HEK293T (cell line): ENCODE results near the gene UBTD1.

Experiments
- ARNT ChIP-seq: fragments of 450-650 bp; IDR thresholded peaks from 2 replicates; pipeline ENCODE4 v1.6.1; 2017; ENCODE audit warnings: mild to moderate bottlenecking
- BHLHE40 ChIP-seq: fragments of 450-650 bp; IDR thresholded peaks from 2 replicates; pipeline ENCODE4 v1.6.1; 2016; ENCODE audit warnings: mild to moderate bottlenecking, moderate library complexity, borderline replicate concordance
- ELF4 ChIP-seq: fragments of 450-650 bp; IDR thresholded peaks from 2 replicates; pipeline ENCODE4 v1.6.1; 2017; ENCODE audit warnings: antibody characterized with exemption
- L3MBTL2 ChIP-seq: fragments of 450-650 bp; conservative IDR thresholded peaks from 2 replicates; pipeline ENCODE4 v1.6.1; 2016; ENCODE audit warnings: mild to moderate bottlenecking
- NFRKB ChIP-seq: fragments of 450-650 bp; IDR thresholded peaks from 2 replicates; pipeline ENCODE4 v1.6.1; 2016; ENCODE audit warnings: mild to moderate bottlenecking, moderate library complexity
- SP1 ChIP-seq: fragments of 450-650 bp; IDR thresholded peaks from 2 replicates; pipeline ENCODE4 v1.6.1; 2017
- SUZ12 ChIP-seq: fragments of 450-650 bp; IDR thresholded peaks from 2 replicates; pipeline ENCODE4 v1.6.1; 2016; ENCODE audit warnings: mild to moderate bottlenecking

GRCh38 chr10:97553575-97554031 lies 54.9 kb downstream of the UBTD1 start:
- TF ChIP-seq BHLHE40 (no peak), L3MBTL2 (no peak), NFRKB (no peak), SP1 (no peak), ARNT (no peak), SUZ12 (no peak), ELF4 (no peak)
